Measurements from ENCODE around the gene PRICKLE2.

PRICKLE2 gene

DNA sequence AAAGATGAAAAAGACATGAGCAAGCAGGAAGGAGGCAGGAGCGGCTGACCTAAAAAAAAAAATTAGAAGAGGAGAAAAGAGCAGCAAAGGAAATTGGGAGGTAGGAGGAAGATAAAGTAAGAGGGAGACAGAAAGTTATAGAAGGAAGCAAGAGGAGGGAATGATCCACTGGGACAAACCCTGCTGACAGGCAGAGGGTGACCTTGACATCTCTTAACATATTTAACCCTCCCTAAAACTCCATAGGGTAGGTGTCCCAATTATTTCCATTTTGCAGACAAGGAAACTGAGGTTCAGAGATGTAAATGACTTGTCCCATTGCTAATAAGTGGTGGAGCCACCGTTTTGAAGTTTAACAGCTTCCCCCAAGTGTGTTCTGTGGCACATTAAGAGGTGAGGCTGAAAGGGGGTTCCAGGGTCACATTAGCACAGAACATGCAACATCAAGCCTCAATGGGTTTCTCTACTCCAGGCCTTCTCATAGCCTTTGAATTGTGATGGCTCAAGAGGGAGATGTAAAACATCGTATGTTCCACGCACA is 37.4 kb upstream of the PRICKLE2 start:
- Histone ChIP-seq H3K27ac (ENCODE audit: low read length) (no peak overlapping the region), H3F3A (ENCODE audit: insufficient read depth, low read length) (no peaks in the 10 kb centered on the region), H3K4me3 (ENCODE audit: low read length) (no peak overlapping the region), H3K36me3 (replicated peaks; ENCODE audit: insufficient read depth, low read length) (no peaks in the 10 kb centered on the region), H4K20me1 (ENCODE audit: insufficient read depth, low read length) (no peaks in the 10 kb centered on the region), H3K9me2 (replicated peaks; ENCODE audit: insufficient read depth, low read length) (no peaks in the 10 kb centered on the region), H3K79me2 (ENCODE audit: low read length) (no peaks in the 10 kb centered on the region), H3K9me3 (replicated peaks; ENCODE audit: insufficient read depth, low read length) (no peaks in the 10 kb centered on the region), H3K27me3 (replicated peaks; ENCODE audit: insufficient read depth, low read length) (no peaks in the 10 kb centered on the region), H3K9ac (ENCODE audit: low read length) (no peak overlapping the region), H2AFZ (ENCODE audit: low read length) (no peak overlapping the region), H3K4me2 (ENCODE audit: low read depth, low read length) (no peak overlapping the region), H3K4me1 (ENCODE audit: low read length) (no peaks in the 10 kb centered on the region)
- TF ChIP-seq, protein P1, sequence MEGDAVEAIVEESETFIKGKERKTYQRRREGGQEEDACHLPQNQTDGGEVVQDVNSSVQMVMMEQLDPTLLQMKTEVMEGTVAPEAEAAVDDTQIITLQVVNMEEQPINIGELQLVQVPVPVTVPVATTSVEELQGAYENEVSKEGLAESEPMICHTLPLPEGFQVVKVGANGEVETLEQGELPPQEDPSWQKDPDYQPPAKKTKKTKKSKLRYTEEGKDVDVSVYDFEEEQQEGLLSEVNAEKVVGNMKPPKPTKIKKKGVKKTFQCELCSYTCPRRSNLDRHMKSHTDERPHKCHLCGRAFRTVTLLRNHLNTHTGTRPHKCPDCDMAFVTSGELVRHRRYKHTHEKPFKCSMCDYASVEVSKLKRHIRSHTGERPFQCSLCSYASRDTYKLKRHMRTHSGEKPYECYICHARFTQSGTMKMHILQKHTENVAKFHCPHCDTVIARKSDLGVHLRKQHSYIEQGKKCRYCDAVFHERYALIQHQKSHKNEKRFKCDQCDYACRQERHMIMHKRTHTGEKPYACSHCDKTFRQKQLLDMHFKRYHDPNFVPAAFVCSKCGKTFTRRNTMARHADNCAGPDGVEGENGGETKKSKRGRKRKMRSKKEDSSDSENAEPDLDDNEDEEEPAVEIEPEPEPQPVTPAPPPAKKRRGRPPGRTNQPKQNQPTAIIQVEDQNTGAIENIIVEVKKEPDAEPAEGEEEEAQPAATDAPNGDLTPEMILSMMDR (IDR thresholded peaks at IDR 0.05; ENCODE audit: low read length): no peak; the same call in 1 of the 2 replicates
- no peak for TF ChIP-seq EZH2phosphoT487 (IDR thresholded peaks at IDR 0.05; ENCODE audit: low read length)
- no peak for DNase-seq

DNA sequence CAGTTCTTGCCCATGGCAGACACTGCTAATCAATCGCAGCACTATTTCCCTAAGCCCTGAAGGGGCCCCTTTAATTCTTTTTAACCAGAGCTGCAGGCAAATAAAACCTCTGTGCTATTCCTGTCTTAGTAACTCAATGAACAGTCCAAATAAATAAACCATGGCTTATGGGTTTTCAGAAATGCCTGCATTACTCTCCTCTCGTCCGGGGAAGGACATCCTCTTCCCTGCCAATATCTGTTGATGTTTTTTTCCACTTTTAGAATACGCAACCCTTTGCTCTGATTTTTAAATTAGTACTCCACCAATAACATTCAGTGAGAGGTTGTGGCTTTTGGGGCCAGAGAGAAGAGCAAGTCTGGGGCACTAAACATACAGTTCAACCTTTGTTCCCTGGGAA is 35.2 kb upstream of the PRICKLE2 start:
- no peak for TF ChIP-seq EZH2phosphoT487 (IDR thresholded peaks at IDR 0.05; ENCODE audit: low read length)
- TF ChIP-seq, protein P1 (IDR thresholded peaks at IDR 0.05; ENCODE audit: low read length): no peak
- no peak for TF ChIP-seq EZH2 (optimal IDR thresholded peaks at IDR 0.05; ENCODE audit: low read depth, low read length)
- no peak overlapping the region for H3K27ac ChIP-seq (ENCODE audit: low read length)
- H3K36me3 ChIP-seq (replicated peaks; ENCODE audit: insufficient read depth, low read length): no peaks in the 10 kb centered on the region
- no peaks in the 10 kb centered on the region for H3K9me2 ChIP-seq (replicated peaks; ENCODE audit: insufficient read depth, low read length)
- no peak overlapping the region for H3K9ac ChIP-seq (ENCODE audit: low read length)
- H3F3A ChIP-seq (ENCODE audit: insufficient read depth, low read length): no peaks in the 10 kb centered on the region
- no peak overlapping the region for H2AFZ ChIP-seq (ENCODE audit: low read length)
- H3K4me2 ChIP-seq (ENCODE audit: low read depth, low read length): no peak overlapping the region
- no peaks in the 10 kb centered on the region for H3K4me1 ChIP-seq (ENCODE audit: low read length)
- DNase-seq: no peak
- no peaks in the 10 kb centered on the region for H3K27me3 ChIP-seq (replicated peaks; ENCODE audit: insufficient read depth, low read length)
- no peaks in the 10 kb centered on the region for H4K20me1 ChIP-seq (ENCODE audit: insufficient read depth, low read length)
- H3K9me3 ChIP-seq (replicated peaks; ENCODE audit: insufficient read depth, low read length): no peaks in the 10 kb centered on the region
- no peak overlapping the region for H3K4me3 ChIP-seq (ENCODE audit: low read length)
- H3K79me2 ChIP-seq (ENCODE audit: low read length): no peaks in the 10 kb centered on the region

DNA sequence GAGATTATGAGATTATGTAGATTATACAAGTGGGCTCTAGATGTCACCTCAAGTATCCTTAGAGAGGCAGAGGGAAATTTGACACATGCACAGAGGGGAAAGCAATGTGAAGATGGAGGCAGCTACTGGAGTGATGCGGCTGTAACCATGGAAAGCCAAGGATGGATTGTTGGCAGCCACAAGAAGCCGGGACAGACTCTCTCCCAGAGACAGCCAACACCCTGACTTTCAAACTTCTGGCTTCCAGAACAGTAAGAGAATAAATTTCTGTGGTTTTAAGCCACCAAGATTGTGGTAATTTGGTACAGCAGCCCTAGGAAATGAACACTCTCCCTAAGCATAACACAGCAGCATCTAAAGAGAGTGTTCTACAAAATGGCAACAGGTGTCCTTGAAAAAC is 34.4 kb upstream of the PRICKLE2 start:
- Histone ChIP-seq H3K27ac (ENCODE audit: low read length) (no peak overlapping the region), H3K79me2 (ENCODE audit: low read length) (no peaks in the 10 kb centered on the region), H3K9me3 (replicated peaks; ENCODE audit: insufficient read depth, low read length) (no peaks in the 10 kb centered on the region), H3K9ac (ENCODE audit: low read length) (no peak overlapping the region), H2AFZ (ENCODE audit: low read length) (no peak overlapping the region), H3K4me1 (ENCODE audit: low read length) (no peaks in the 10 kb centered on the region), H3F3A (ENCODE audit: insufficient read depth, low read length) (no peaks in the 10 kb centered on the region), H3K27me3 (replicated peaks; ENCODE audit: insufficient read depth, low read length) (no peaks in the 10 kb centered on the region), H3K9me2 (replicated peaks; ENCODE audit: insufficient read depth, low read length) (no peaks in the 10 kb centered on the region), H3K4me3 (ENCODE audit: low read length) (no peak overlapping the region), H4K20me1 (ENCODE audit: insufficient read depth, low read length) (no peaks in the 10 kb centered on the region), H3K36me3 (replicated peaks; ENCODE audit: insufficient read depth, low read length) (no peaks in the 10 kb centered on the region), H3K4me2 (ENCODE audit: low read depth, low read length) (no peak overlapping the region)
- TF ChIP-seq, protein P1 (IDR thresholded peaks at IDR 0.05; ENCODE audit: low read length): no peak
- no peak for TF ChIP-seq EZH2phosphoT487 (IDR thresholded peaks at IDR 0.05; ENCODE audit: low read length)
- TF ChIP-seq EZH2 (optimal IDR thresholded peaks at IDR 0.05; ENCODE audit: low read depth, low read length): no peak
- no peak for DNase-seq

Measured in MM.1S (cell line).